CD4-positive, alpha-beta T cell treated with Interleukin-4 for 4 hours (primary cell): Measurements from ENCODE around the gene DMRTB1.

Experiments used
- DNase-seq: peaks from one replicate; pipeline ENCODE4 v3.0.0-alpha.2; 2020

Gene DMRTB1

GRCh38 chr1:53511323-53511932, 52.2 kb downstream of the DMRTB1 start:
- DNase-seq, result no peak

- DNase-seq, result no peak
These were observed 53.0 kb downstream of the DMRTB1 start for GRCh38 chr1:53511933-53512806.

GRCh38 chr1:53512807-53513755, 53.9 kb downstream of the DMRTB1 start:
- no peak for DNase-seq

- DNase-seq, result no peak
These were observed 54.6 kb downstream of the DMRTB1 start for GRCh38 chr1:53513846-53514245.

- DNase-seq, result no peak
These were observed 55.2 kb downstream of the DMRTB1 start for GRCh38 chr1:53514436-53514835.

GRCh38 chr1:53516181-53516580, 57.0 kb downstream of the DMRTB1 start:
- DNase-seq, result no peak
